MM.1S (cell line): ENCODE data around the gene GOLT1A.

Experiments used
- CTCF ChIP-seq: fragments of 300-600 bp; sonication (generic); IDR thresholded peaks from 2 replicates; pipeline ENCODE4 v1.5.1; 2016; ENCODE audit warnings: antibody characterized with exemption, low read length, mixed read lengths
- EZH2 ChIP-seq: fragments of 300-600 bp; sonication (generic); optimal IDR thresholded peaks from 2 replicates; pipeline ENCODE3; 2017; ENCODE audit warnings: low read depth, mild to moderate bottlenecking, antibody characterized with exemption, low read length, mixed read lengths
- EZH2phosphoT487 ChIP-seq: fragments of 300-600 bp; sonication (generic); IDR thresholded peaks from 2 replicates; pipeline ENCODE4 v1.6.1; 2018; ENCODE audit warnings: antibody characterized with exemption, low read length

- TF ChIP-seq CTCF = no peak
- TF ChIP-seq EZH2 = no peak
- TF ChIP-seq EZH2phosphoT487 = no peak
These were observed 57.9 kb downstream of the GOLT1A start for GRCh38 chr1:204155881-204156280.
